ENCODE data around the gene LGI1.

DNA sequence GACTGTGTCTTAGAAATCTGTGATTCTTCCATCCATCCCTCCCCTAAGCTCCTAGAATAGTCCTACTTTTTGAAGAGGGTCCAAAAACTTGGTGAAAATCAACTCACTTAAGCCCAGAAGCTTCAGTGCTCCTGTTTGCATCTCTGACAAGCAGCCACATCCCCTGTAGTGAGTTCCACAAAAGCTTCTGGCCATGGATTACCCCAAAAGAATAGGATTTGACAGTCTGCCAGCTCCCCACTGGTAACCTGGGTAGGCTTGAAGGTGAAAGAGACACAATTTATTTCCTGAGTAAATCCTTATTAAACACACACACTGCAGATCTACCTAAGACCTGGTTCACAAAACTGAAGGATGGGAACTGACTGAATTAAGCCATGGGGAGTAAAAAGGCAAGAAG, 46.5 kb downstream of the LGI1 start:
- TF ChIP-seq, protein P1, sequence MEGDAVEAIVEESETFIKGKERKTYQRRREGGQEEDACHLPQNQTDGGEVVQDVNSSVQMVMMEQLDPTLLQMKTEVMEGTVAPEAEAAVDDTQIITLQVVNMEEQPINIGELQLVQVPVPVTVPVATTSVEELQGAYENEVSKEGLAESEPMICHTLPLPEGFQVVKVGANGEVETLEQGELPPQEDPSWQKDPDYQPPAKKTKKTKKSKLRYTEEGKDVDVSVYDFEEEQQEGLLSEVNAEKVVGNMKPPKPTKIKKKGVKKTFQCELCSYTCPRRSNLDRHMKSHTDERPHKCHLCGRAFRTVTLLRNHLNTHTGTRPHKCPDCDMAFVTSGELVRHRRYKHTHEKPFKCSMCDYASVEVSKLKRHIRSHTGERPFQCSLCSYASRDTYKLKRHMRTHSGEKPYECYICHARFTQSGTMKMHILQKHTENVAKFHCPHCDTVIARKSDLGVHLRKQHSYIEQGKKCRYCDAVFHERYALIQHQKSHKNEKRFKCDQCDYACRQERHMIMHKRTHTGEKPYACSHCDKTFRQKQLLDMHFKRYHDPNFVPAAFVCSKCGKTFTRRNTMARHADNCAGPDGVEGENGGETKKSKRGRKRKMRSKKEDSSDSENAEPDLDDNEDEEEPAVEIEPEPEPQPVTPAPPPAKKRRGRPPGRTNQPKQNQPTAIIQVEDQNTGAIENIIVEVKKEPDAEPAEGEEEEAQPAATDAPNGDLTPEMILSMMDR (IDR thresholded peaks at IDR 0.05) = no peak
- no peak for TF ChIP-seq POLR2A (IDR thresholded peaks at IDR 0.05)
